Activated naive CD4-positive, alpha-beta T cell treated with anti-CD3 and anti-CD28 coated beads, Interleukin-2, amount 50 U/mL, for 24 hours (primary cell): Measurements from ENCODE around the gene CDC42EP4.

Source experiments
- H3K27ac Mint-ChIP-seq: one replicate; pipeline ENCODE4 v1.8.0; 2021; ENCODE audit warnings: mild to moderate bottlenecking, mixed read lengths
- H3K27me3 Mint-ChIP-seq: one replicate; pipeline ENCODE4 v1.8.0; 2021; ENCODE audit warnings: mixed read lengths
- H3K36me3 Mint-ChIP-seq: one replicate; pipeline ENCODE4 v1.8.0; 2021; ENCODE audit warnings: mixed read lengths
- H3K4me1 Mint-ChIP-seq: one replicate; pipeline ENCODE4 v1.8.0; 2021; ENCODE audit warnings: mixed read lengths
- H3K4me3 Mint-ChIP-seq: one replicate; pipeline ENCODE4 v1.8.0; 2021; ENCODE audit warnings: mild to moderate bottlenecking, mixed read lengths
- H3K9me3 Mint-ChIP-seq: one replicate; pipeline ENCODE4 v1.8.0; 2021; ENCODE audit warnings: mixed read lengths

Gene CDC42EP4

GRCh38 chr17:73284354-73284753 is 27.4 kb downstream of the CDC42EP4 start:
- Mint-ChIP-seq H3K36me3 (no peaks in the 10 kb centered on the region), H3K4me1 (no peaks in the 10 kb centered on the region), H3K27me3 (no peaks in the 10 kb centered on the region), H3K9me3 (no peaks in the 10 kb centered on the region), H3K27ac (no peak overlapping the region), H3K4me3 (no peak overlapping the region)

GRCh38 chr17:73283841-73284282 is 27.9 kb downstream of the CDC42EP4 start:
- Mint-ChIP-seq H3K9me3 (no peaks in the 10 kb centered on the region), H3K4me1 (no peaks in the 10 kb centered on the region), H3K4me3 (no peak overlapping the region), H3K27me3 (no peaks in the 10 kb centered on the region), H3K36me3 (no peaks in the 10 kb centered on the region), H3K27ac (no peak overlapping the region)

- Mint-ChIP-seq H3K27ac (no peak overlapping the region), H3K9me3 (no peaks in the 10 kb centered on the region), H3K4me1 (no peaks in the 10 kb centered on the region), H3K4me3 (no peak overlapping the region), H3K27me3 (no peaks in the 10 kb centered on the region), H3K36me3 (no peaks in the 10 kb centered on the region)
These were observed 28.6 kb downstream of the CDC42EP4 start for GRCh38 chr17:73283250-73283649.

GRCh38 chr17:73282629-73283028 is 29.2 kb downstream of the CDC42EP4 start:
- Mint-ChIP-seq H3K27ac (no peak overlapping the region), H3K36me3 (no peaks in the 10 kb centered on the region), H3K9me3 (no peaks in the 10 kb centered on the region), H3K27me3 (no peaks in the 10 kb centered on the region), H3K4me3 (no peak overlapping the region), H3K4me1 (no peaks in the 10 kb centered on the region)

GRCh38 chr17:73281928-73282327 is 29.9 kb downstream of the CDC42EP4 start:
- Mint-ChIP-seq H3K27ac (no peak overlapping the region), H3K4me3 (no peak overlapping the region), H3K36me3 (no peaks in the 10 kb centered on the region), H3K4me1 (no peaks in the 10 kb centered on the region), H3K9me3 (no peaks in the 10 kb centered on the region), H3K27me3 (no peaks in the 10 kb centered on the region)

- no peaks in the 10 kb centered on the region for H3K36me3 Mint-ChIP-seq
- H3K27me3 Mint-ChIP-seq = no peaks in the 10 kb centered on the region
- H3K4me3 Mint-ChIP-seq = no peak overlapping the region
- no peaks in the 10 kb centered on the region for H3K4me1 Mint-ChIP-seq
- H3K27ac Mint-ChIP-seq = no peak overlapping the region
- H3K9me3 Mint-ChIP-seq = no peaks in the 10 kb centered on the region
These were observed 31.6 kb downstream of the CDC42EP4 start for GRCh38 chr17:73280191-73280590.

GRCh38 chr17:73279704-73280103 is 32.1 kb downstream of the CDC42EP4 start:
- H3K27me3 Mint-ChIP-seq = no peaks in the 10 kb centered on the region
- no peaks in the 10 kb centered on the region for H3K4me1 Mint-ChIP-seq
- H3K4me3 Mint-ChIP-seq = no peak overlapping the region
- no peaks in the 10 kb centered on the region for H3K36me3 Mint-ChIP-seq
- H3K27ac Mint-ChIP-seq = no peak overlapping the region
- no peaks in the 10 kb centered on the region for H3K9me3 Mint-ChIP-seq

- Mint-ChIP-seq H3K27ac (no peak overlapping the region), H3K9me3 (no peaks in the 10 kb centered on the region), H3K4me3 (no peak overlapping the region), H3K27me3 (no peaks in the 10 kb centered on the region), H3K4me1 (no peaks in the 10 kb centered on the region), H3K36me3 (no peaks in the 10 kb centered on the region)
These were observed 33.0 kb downstream of the CDC42EP4 start for GRCh38 chr17:73278465-73279453.

GRCh38 chr17:73278049-73278464 is 33.7 kb downstream of the CDC42EP4 start:
- no peaks in the 10 kb centered on the region for H3K27me3 Mint-ChIP-seq
- no peaks in the 10 kb centered on the region for H3K36me3 Mint-ChIP-seq
- H3K4me1 Mint-ChIP-seq = no peaks in the 10 kb centered on the region
- no peak overlapping the region for H3K4me3 Mint-ChIP-seq
- H3K27ac Mint-ChIP-seq = no peak overlapping the region
- H3K9me3 Mint-ChIP-seq = no peaks in the 10 kb centered on the region

GRCh38 chr17:73274490-73274889 is 37.3 kb downstream of the CDC42EP4 start:
- Mint-ChIP-seq H3K9me3 (no peaks in the 10 kb centered on the region), H3K27me3 (no peaks in the 10 kb centered on the region), H3K4me1 (no peaks in the 10 kb centered on the region), H3K27ac (no peak overlapping the region), H3K4me3 (no peak overlapping the region), H3K36me3 (no peaks in the 10 kb centered on the region)

GRCh38 chr17:73272906-73273218 is 38.9 kb downstream of the CDC42EP4 start:
- Mint-ChIP-seq H3K4me3 (no peak overlapping the region), H3K36me3 (no peaks in the 10 kb centered on the region), H3K4me1 (no peaks in the 10 kb centered on the region)

GRCh38 chr17:73271072-73271471 is 40.7 kb downstream of the CDC42EP4 start:
- no peaks in the 10 kb centered on the region for H3K36me3 Mint-ChIP-seq
- no peak overlapping the region for H3K27ac Mint-ChIP-seq
- H3K4me1 Mint-ChIP-seq = no peaks in the 10 kb centered on the region
- no peaks in the 10 kb centered on the region for H3K27me3 Mint-ChIP-seq
- no peak overlapping the region for H3K4me3 Mint-ChIP-seq
- no peaks in the 10 kb centered on the region for H3K9me3 Mint-ChIP-seq

More at GRCh38 chr17:73272906-73273218, 38.9 kb downstream of the CDC42EP4 start:
- no peak overlapping the region for H3K27ac Mint-ChIP-seq
- H3K27me3 Mint-ChIP-seq = no peaks in the 10 kb centered on the region
- H3K9me3 Mint-ChIP-seq = no peaks in the 10 kb centered on the region

GRCh38 chr17:73269791-73270190 is 42.0 kb downstream of the CDC42EP4 start:
- H3K27me3 Mint-ChIP-seq = no peaks in the 10 kb centered on the region
- H3K4me3 Mint-ChIP-seq = no peak overlapping the region
- H3K4me1 Mint-ChIP-seq = no peaks in the 10 kb centered on the region
- H3K36me3 Mint-ChIP-seq = no peaks in the 10 kb centered on the region
- no peak overlapping the region for H3K27ac Mint-ChIP-seq
- H3K9me3 Mint-ChIP-seq = no peaks in the 10 kb centered on the region

- no peaks in the 10 kb centered on the region for H3K4me1 Mint-ChIP-seq
- H3K27ac Mint-ChIP-seq = no peak overlapping the region
- H3K4me3 Mint-ChIP-seq = no peak overlapping the region
- H3K36me3 Mint-ChIP-seq = no peaks in the 10 kb centered on the region
- H3K9me3 Mint-ChIP-seq = no peaks in the 10 kb centered on the region
- H3K27me3 Mint-ChIP-seq = no peaks in the 10 kb centered on the region
These were observed 42.5 kb downstream of the CDC42EP4 start for GRCh38 chr17:73269329-73269615.

- Mint-ChIP-seq H3K4me3 (no peak overlapping the region), H3K9me3 (no peaks in the 10 kb centered on the region), H3K4me1 (no peaks in the 10 kb centered on the region), H3K27me3 (no peaks in the 10 kb centered on the region), H3K27ac (no peak overlapping the region), H3K36me3 (no peaks in the 10 kb centered on the region)
These were observed 43.0 kb downstream of the CDC42EP4 start for GRCh38 chr17:73268582-73269328.
